Keratinocyte (primary cell): Measurements from ENCODE around the gene SSH2. TPM values are rescaled to one million over a fixed set of nuclear protein-coding genes. Genes with fewer than 3 reads are reported as not detected.

ENCODE experiments used
- DNase-seq: peaks from one replicate; pipeline ENCODE4 v3.0.0-alpha.2; 2011; ENCODE audit warnings: low read depth, missing footprints, low spot score
- FAIRE-seq: peaks from 2 replicates; lab custom pipeline; 2011; peaks lifted over from hg19 to GRCh38; lab: Jason Lieb, UNC
- H2AFZ ChIP-seq: 2 replicates; pipeline ENCODE4 v1.6.0; 2012; ENCODE audit warnings: low read length, control low read depth, inconsistent platforms; ENCODE audit not compliant: control insufficient read depth
- H3K27ac ChIP-seq: 2 replicates; pipeline ENCODE4 v1.5.1; 2011; ENCODE audit warnings: low read length; ENCODE audit not compliant: control insufficient read depth, insufficient read depth
- H3K27me3 ChIP-seq: 3 replicates; pipeline ENCODE4 v1.6.0; 2011; ENCODE audit warnings: low read length; ENCODE audit not compliant: control insufficient read depth, insufficient read depth; ENCODE audit errors: extremely low read depth
- H3K36me3 ChIP-seq, 2 experiments: 2 replicates in 1 of 2; 3 replicates in 1 of 2; pipeline ENCODE4 v1.5.1; 2011; ENCODE audit warnings: low read length in 2 of 2, mild to moderate bottlenecking in 1 of 2; ENCODE audit not compliant: control insufficient read depth in 2 of 2, insufficient read depth in 2 of 2; ENCODE audit errors: extremely low read depth in 1 of 2
- H3K4me1 ChIP-seq: 3 replicates; pipeline ENCODE4 v1.5.1; 2011; ENCODE audit warnings: low read length; ENCODE audit not compliant: control insufficient read depth, insufficient read depth; ENCODE audit errors: extremely low read depth
- H3K4me2 ChIP-seq: 3 replicates; pipeline ENCODE4 v1.6.0; 2011; ENCODE audit warnings: low read depth, low read length; ENCODE audit not compliant: control insufficient read depth, insufficient read depth; ENCODE audit errors: extremely low read depth
- H3K4me3 ChIP-seq, 3 experiments: fragments of 200-600 bp in 1 of 3; sonication (generic) in 1 of 3; 2 replicates in 2 of 3; 3 replicates in 1 of 3; pipeline ENCODE4 v1.5.1; 2011 to 2016; ENCODE audit warnings: low read length in 3 of 3, mild to moderate bottlenecking in 3 of 3, control low read depth in 2 of 3, inconsistent platforms in 1 of 3, low read depth in 1 of 3, mixed read lengths in 1 of 3, mixed run types in 1 of 3, moderate library complexity in 1 of 3; ENCODE audit not compliant: control insufficient read depth in 2 of 3, insufficient read depth in 2 of 3; ENCODE audit errors: extremely low read depth in 1 of 3
- H3K79me2 ChIP-seq: 2 replicates; pipeline ENCODE4 v1.6.0; 2012; ENCODE audit warnings: low read length; ENCODE audit not compliant: control insufficient read depth, insufficient read depth
- H3K9ac ChIP-seq: 3 replicates; pipeline ENCODE4 v1.6.0; 2011; ENCODE audit warnings: low read length; ENCODE audit not compliant: control insufficient read depth, insufficient read depth; ENCODE audit errors: extremely low read depth
- H3K9me1 ChIP-seq: 3 replicates; pipeline ENCODE4 v1.6.0; 2011; ENCODE audit warnings: low read length; ENCODE audit not compliant: control insufficient read depth, insufficient read depth; ENCODE audit errors: extremely low read depth
- H3K9me3 ChIP-seq: 2 replicates; pipeline ENCODE4 v1.5.1; 2012; ENCODE audit warnings: low read depth, low read length; ENCODE audit not compliant: control insufficient read depth
- H4K20me1 ChIP-seq: 3 replicates; pipeline ENCODE4 v1.6.0; 2011; ENCODE audit warnings: low read length; ENCODE audit not compliant: control insufficient read depth, insufficient read depth; ENCODE audit errors: extremely low read depth
- CTCF ChIP-seq, 3 experiments: IDR thresholded peaks in 1 of 3; conservative IDR thresholded peaks in 1 of 3; optimal IDR thresholded peaks in 1 of 3; 2 replicates in 2 of 3; 3 replicates in 1 of 3; pipeline versions ENCODE3 to v1.5.1; 2011; ENCODE audit warnings: low read length in 3 of 3, mild to moderate bottlenecking in 3 of 3, moderate library complexity in 2 of 3, control low read depth in 1 of 3, inconsistent platforms in 1 of 3; ENCODE audit not compliant: insufficient read depth in 2 of 3; ENCODE audit errors: extremely low read depth in 1 of 3
- EZH2 ChIP-seq: IDR thresholded peaks from one replicate; pipeline ENCODE4 v1.6.1; 2012; ENCODE audit warnings: inconsistent platforms, mild to moderate bottlenecking, low read length, moderate library complexity
- dilution Hi-C: fragments of 300-500 bp; cut with MboI; formaldehyde crosslinking; loops from one replicate; pipeline ENCODE4 v1.7.0; 2020; ENCODE audit warnings: low sequenced_read_pairs; ENCODE audit not compliant: extremely low pct_ligation_motif_present
- polyA plus RNA-seq, 5 experiments: library from polyadenylated mRNA; depleted of rRNA in 3 of 5; stranded (reverse) in 3 of 5; stranded (forward) in 1 of 5; unstranded in 1 of 5; fragments of >200 nt; gene quantifications; 1 replicate in 1 of 5; 2 replicates in 3 of 5; 3 replicates in 1 of 5; pipeline versions ENCODE4 v1.2.1 to v1.2.3, GENCODE V29; 2011 to 2012; ENCODE audit warnings: missing spikeins in 2 of 5, low read depth in 1 of 5, low replicate concordance in 1 of 5

SSH2 gene
- polyA plus RNA-seq, 1 donor (not counting 4 experiments of a cell fraction or from before 2014, with no cell fraction given), result 13.9 TPM

- Histone ChIP-seq H3K27me3 (no peaks in the 10 kb centered on the region), H3K4me3 (no peak overlapping the region), H3K9me3 (no peaks in the 10 kb centered on the region), H3K9me1 (no peaks in the 10 kb centered on the region), H3K9ac (no peak overlapping the region), H3K27ac (no peak overlapping the region), H3K79me2 (no peaks in the 10 kb centered on the region), H2AFZ (no peak overlapping the region), H4K20me1 (no peaks in the 10 kb centered on the region), H3K36me3 (peaks cover 0 to 2% of the 10 kb centered on the region in 2 experiments), H3K4me2 (no peak overlapping the region), H3K4me1 (no peaks in the 10 kb centered on the region)
- dilution Hi-C loops, result no loop called here
- DNase-seq (no peak), FAIRE-seq (no peak)
- TF ChIP-seq CTCF (optimal IDR thresholded peaks at IDR 0.05 in 1 of 3, IDR thresholded peaks at IDR 0.05 in 1 of 3, conservative IDR thresholded peaks at IDR 0.05 in 1 of 3; ENCODE audit: extremely low read depth in 1 of 3, insufficient read depth in 2 of 3, low read length in 3 of 3) (no peak), EZH2 (no peak)
Measured at GRCh38 chr17:29659155-29659554, 270.9 kb downstream of the SSH2 start.

GRCh38 chr17:29655323-29655722, 274.7 kb downstream of the SSH2 start:
- Histone ChIP-seq H3K27me3 (no peaks in the 10 kb centered on the region), H3K9me1 (no peaks in the 10 kb centered on the region), H3K36me3 (peaks cover 0 to 3% of the 10 kb centered on the region in 2 experiments), H2AFZ (no peak overlapping the region), H3K9ac (no peak overlapping the region), H3K4me2 (no peak overlapping the region), H3K4me1 (no peaks in the 10 kb centered on the region), H4K20me1 (no peaks in the 10 kb centered on the region), H3K9me3 (no peaks in the 10 kb centered on the region), H3K4me3 (no peak overlapping the region), H3K79me2 (no peaks in the 10 kb centered on the region), H3K27ac (no peak overlapping the region)
- TF ChIP-seq CTCF (optimal IDR thresholded peaks at IDR 0.05 in 1 of 3, IDR thresholded peaks at IDR 0.05 in 1 of 3, conservative IDR thresholded peaks at IDR 0.05 in 1 of 3; ENCODE audit: extremely low read depth in 1 of 3, insufficient read depth in 2 of 3, low read length in 3 of 3), result no peak
- TF ChIP-seq EZH2, result no peak
- FAIRE-seq, result no peak
- DNase-seq, result no peak
- dilution Hi-C loops, result no loop called here
